AG10803 (cell line): ENCODE measurements around the gene NCAPH2.
"Not testable (repeated sequence)": the region's sequence is repeated elsewhere in the genome, so short reads cannot be mapped to it uniquely, and the experiment has no call there.

Experiments used
- DNase-seq: peaks from one replicate; pipeline ENCODE4 v3.0.0; 2010; ENCODE audit warnings: low read depth
- H3K4me3 ChIP-seq: 2 replicates; pipeline ENCODE4 v1.5.1; 2011; ENCODE audit warnings: mild to moderate bottlenecking, low read length, control low read depth
- TF ChIP-seq, protein P1 (sequence below): conservative IDR thresholded peaks from 2 replicates; pipeline ENCODE4 v1.5.1; 2011; ENCODE audit warnings: mild to moderate bottlenecking, low read length, control low read depth, inconsistent platforms

NCAPH2 gene

GRCh38 chr22:50531962-50532674, 24.1 kb downstream of the NCAPH2 start:
- DNase-seq: peak; percentile 77
- TF ChIP-seq, protein P1, sequence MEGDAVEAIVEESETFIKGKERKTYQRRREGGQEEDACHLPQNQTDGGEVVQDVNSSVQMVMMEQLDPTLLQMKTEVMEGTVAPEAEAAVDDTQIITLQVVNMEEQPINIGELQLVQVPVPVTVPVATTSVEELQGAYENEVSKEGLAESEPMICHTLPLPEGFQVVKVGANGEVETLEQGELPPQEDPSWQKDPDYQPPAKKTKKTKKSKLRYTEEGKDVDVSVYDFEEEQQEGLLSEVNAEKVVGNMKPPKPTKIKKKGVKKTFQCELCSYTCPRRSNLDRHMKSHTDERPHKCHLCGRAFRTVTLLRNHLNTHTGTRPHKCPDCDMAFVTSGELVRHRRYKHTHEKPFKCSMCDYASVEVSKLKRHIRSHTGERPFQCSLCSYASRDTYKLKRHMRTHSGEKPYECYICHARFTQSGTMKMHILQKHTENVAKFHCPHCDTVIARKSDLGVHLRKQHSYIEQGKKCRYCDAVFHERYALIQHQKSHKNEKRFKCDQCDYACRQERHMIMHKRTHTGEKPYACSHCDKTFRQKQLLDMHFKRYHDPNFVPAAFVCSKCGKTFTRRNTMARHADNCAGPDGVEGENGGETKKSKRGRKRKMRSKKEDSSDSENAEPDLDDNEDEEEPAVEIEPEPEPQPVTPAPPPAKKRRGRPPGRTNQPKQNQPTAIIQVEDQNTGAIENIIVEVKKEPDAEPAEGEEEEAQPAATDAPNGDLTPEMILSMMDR: no peak
- peak overlapping the region; percentile 66 for H3K4me3 ChIP-seq

DNA sequence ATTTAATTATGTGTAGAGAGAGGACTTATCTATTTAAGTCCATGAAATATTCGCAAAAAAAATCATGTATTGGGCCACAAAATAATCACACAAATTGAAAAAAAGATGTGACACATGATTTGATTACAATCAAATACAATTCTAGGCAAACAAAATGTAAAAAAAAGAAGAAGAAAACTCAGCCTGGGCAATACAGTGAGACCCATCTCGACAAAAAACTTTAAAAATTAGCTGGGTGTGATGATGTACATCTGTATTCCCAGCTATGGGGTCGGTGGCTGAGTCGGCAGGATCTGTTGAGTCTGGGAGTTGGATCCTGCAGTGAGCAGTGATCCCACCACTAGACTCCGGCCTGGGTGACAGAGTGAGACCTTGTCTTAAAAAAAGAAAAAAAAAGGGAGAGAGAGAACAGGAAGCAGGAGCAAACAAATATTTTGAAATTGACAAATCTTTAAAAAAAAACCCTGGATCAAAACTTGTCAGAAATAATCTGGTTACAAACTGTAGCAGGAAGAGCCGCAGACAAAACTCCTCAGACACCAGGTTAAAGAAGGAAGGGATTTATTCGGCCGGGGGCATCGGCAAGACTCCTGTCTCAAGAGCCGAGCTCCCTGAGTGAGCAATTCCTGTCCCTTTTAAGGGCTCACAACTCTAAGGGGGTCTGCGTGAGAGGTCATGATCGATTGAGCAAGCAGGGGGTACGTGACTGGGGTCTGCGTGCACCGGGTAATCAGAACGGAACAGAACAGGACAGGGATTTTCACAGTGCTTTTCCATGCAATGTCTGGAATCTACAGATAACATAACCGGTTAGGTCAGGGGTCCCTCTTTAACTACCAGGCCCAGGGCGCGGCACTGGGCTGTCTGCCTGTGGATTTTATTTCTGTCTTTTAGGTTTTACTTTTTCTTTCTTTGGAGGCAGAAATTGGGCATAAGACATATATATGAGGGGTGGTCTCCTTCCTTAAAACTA, 25.1 kb downstream of the NCAPH2 start:
- no peak overlapping the region for H3K4me3 ChIP-seq
- TF ChIP-seq, protein P1: no peak
- DNase-seq: no peak

- peak; percentile 50 for DNase-seq
- H3K4me3 ChIP-seq: not testable (repeated sequence)
Measured at GRCh38 chr22:50533856-50534711, 26.1 kb downstream of the NCAPH2 start.

DNA sequence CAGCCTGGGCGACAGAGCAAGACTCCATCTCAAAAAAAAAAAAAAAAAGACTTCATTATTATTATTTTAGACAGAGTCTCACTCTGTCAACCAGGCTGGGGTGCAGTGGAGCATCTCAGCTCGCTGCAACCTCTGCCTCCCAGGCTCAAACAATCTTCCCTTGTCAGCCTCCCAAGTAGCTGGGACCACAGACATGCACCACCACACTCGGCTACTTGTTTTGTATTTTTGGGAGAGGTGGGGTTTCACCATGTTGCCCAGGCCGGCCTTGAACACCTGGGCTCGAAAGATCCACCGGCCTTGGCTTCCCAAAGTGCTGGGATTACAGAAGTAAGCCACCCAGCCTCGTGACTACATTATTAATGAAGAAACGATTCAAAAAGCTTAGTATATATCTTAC, 27.1 kb downstream of the NCAPH2 start:
- TF ChIP-seq, protein P1: no peak
- no peak for DNase-seq

GRCh38 chr22:50536226-50536625, 28.2 kb downstream of the NCAPH2 start:
- no peak for DNase-seq
- TF ChIP-seq, protein P1: no peak
- H3K4me3 ChIP-seq: no peak overlapping the region

More for the DNA sequence above, 27.1 kb downstream of the NCAPH2 start:
- H3K4me3 ChIP-seq: no peak overlapping the region

GRCh38 chr22:50537765-50538164, 29.7 kb downstream of the NCAPH2 start:
- TF ChIP-seq, protein P1: no peak
- DNase-seq: no peak
- H3K4me3 ChIP-seq: no peak overlapping the region

DNA sequence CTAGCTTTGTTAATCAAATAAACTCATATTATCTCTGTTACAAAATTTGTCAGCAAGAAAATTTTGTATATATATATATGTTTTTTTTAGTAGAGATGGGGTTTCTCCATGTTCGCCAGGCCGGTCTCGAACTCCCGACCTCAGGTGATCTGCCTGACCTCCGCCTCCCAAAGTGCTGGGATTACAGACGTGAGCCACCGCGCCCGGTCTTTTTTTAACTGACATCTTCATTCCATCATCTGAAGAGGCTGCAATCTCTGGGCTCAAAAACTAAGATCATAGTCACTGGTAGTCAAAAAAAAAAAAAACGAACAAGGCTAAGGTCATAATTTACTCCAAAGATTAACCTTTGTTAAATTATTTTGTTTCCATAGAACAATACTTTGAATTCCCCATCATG, 32.4 kb downstream of the NCAPH2 start:
- DNase-seq: no peak
- TF ChIP-seq, protein P1: no peak
- no peak overlapping the region for H3K4me3 ChIP-seq

DNA sequence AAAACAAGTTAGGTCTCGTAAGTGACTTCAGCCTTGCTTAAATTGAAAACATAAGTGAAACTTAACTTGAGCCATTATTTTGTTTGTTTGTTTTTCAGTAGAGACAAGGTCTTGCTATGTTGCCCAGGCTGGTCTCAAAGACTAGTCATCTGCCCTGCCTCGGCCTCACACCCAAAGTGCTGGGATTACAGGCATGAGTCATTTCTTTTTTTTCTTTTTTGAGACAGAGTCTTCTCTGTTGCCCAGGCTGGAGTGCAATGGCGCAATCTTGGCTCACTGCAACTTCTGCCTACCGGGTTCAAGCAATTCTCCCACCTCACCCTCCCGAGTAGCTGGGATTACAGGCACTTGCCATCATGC, 33.6 kb downstream of the NCAPH2 start:
- DNase-seq: peak; percentile 96
- not testable (repeated sequence) for H3K4me3 ChIP-seq
